ENCODE measurements around the gene SERPINI2. TPM values are rescaled to one million over a fixed set of nuclear protein-coding genes. Genes with fewer than 3 reads are reported as not detected.

SERPINI2 gene
- total RNA-seq, 1 donor from 2014 or later = not detected

DNA sequence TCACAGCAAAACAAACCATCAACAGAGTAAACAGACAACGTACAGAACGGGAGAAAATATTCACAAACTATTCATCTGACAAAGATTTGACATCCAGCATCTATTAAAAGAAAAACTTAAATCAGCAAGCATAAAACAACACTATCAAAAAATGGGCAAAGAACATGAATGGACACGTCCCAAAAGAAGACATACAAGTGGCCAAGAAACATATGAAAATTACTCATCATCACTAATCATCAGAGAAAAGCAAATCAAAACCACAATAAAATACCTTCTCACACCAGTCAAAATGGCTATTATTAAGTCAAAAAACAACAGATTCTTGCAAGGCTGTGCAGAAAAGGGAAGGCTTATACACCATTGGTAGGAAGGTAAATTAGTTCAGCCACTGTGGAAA, 13.7 kb upstream of the SERPINI2 start:
- H3K4me3 Mint-ChIP-seq (ENCODE audit: unreplicated experiment) = no peak overlapping the region
- TF ChIP-seq, protein P1, sequence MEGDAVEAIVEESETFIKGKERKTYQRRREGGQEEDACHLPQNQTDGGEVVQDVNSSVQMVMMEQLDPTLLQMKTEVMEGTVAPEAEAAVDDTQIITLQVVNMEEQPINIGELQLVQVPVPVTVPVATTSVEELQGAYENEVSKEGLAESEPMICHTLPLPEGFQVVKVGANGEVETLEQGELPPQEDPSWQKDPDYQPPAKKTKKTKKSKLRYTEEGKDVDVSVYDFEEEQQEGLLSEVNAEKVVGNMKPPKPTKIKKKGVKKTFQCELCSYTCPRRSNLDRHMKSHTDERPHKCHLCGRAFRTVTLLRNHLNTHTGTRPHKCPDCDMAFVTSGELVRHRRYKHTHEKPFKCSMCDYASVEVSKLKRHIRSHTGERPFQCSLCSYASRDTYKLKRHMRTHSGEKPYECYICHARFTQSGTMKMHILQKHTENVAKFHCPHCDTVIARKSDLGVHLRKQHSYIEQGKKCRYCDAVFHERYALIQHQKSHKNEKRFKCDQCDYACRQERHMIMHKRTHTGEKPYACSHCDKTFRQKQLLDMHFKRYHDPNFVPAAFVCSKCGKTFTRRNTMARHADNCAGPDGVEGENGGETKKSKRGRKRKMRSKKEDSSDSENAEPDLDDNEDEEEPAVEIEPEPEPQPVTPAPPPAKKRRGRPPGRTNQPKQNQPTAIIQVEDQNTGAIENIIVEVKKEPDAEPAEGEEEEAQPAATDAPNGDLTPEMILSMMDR (IDR thresholded peaks at IDR 0.05) = no peak
- no peaks in the 10 kb centered on the region for H3K36me3 Mint-ChIP-seq (ENCODE audit: low read depth)
- H3K27ac Mint-ChIP-seq (ENCODE audit: unreplicated experiment) = no peak overlapping the region
- H3K9me3 Mint-ChIP-seq (ENCODE audit: low read depth) = peaks cover 4% of the 10 kb centered on the region
- H3K27me3 Mint-ChIP-seq (ENCODE audit: low read depth) = peaks cover 11% of the 10 kb centered on the region
- H3K4me1 Mint-ChIP-seq (ENCODE audit: low read depth) = no peaks in the 10 kb centered on the region
- DNase-seq (ENCODE audit: low spot score) = no peak

DNA sequence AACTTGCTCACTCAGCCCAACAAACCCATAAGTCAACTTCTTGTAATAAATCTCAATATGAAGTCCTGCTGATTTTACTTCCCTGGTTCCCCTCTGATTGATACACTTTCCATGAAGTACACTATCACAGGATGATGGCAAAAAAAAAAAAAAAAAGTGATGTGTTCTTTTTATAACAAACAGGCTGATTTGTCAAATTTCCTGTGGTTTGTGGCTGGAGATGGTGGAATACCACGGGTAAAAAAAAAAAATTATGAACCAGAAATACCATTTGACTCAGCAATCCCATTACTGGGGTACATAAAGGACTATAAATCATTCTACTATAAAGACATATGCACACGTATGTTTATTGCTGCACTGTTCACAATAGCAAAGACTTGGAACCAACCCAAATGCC, 10.7 kb upstream of the SERPINI2 start:
- Mint-ChIP-seq H3K36me3 (ENCODE audit: low read depth) (no peaks in the 10 kb centered on the region), H3K4me1 (ENCODE audit: low read depth) (no peaks in the 10 kb centered on the region), H3K4me3 (ENCODE audit: unreplicated experiment) (no peak overlapping the region), H3K9me3 (ENCODE audit: low read depth) (peaks cover 4% of the 10 kb centered on the region), H3K27ac (ENCODE audit: unreplicated experiment) (no peak overlapping the region), H3K27me3 (ENCODE audit: low read depth) (peaks cover 2% of the 10 kb centered on the region)
- TF ChIP-seq, protein P1 (IDR thresholded peaks at IDR 0.05) = no peak
- no peak for DNase-seq (ENCODE audit: low spot score)

DNA sequence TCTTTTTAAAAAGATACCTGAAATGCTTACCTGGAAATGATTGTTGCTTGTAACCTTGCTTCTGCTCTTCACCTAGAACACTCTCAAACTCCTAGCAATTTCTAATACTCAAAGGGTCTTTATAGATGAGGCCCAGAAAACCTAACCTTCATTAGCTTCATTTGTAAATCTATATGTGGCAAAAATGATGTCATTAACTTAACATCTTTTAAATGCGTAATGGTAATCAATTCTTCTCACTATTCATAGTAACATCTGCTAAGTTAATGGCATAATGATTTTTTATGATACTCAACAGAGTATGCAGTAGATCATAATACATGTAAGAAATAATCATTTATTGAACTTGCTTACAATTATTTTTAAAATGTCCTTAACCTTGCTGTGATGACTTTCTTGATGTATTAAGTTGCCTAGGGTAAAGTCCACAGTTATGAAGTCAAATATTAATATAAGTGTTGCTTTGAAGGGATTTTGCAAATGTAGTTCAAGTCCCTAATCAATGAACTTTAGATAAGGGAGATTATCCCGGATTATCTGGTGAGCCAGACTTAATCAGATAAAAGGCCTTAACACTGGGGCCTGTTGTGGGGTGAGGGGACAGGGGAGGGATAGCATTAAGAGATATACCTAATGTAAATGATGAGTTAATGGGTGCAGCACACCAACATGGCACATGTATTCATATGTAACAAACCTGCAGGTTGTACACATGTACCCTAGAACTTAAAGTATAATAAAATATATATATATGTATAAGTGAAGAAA, 10.1 kb upstream of the SERPINI2 start:
- Mint-ChIP-seq H3K9me3 (ENCODE audit: low read depth) (peaks cover 4% of the 10 kb centered on the region), H3K36me3 (ENCODE audit: low read depth) (no peaks in the 10 kb centered on the region), H3K4me3 (ENCODE audit: unreplicated experiment) (no peak overlapping the region), H3K4me1 (ENCODE audit: low read depth) (no peaks in the 10 kb centered on the region), H3K27ac (ENCODE audit: unreplicated experiment) (no peak overlapping the region), H3K27me3 (ENCODE audit: low read depth) (peaks cover 2% of the 10 kb centered on the region)
- TF ChIP-seq, protein P1 (IDR thresholded peaks at IDR 0.05) = no peak
- DNase-seq (ENCODE audit: low spot score) = no peak

DNA sequence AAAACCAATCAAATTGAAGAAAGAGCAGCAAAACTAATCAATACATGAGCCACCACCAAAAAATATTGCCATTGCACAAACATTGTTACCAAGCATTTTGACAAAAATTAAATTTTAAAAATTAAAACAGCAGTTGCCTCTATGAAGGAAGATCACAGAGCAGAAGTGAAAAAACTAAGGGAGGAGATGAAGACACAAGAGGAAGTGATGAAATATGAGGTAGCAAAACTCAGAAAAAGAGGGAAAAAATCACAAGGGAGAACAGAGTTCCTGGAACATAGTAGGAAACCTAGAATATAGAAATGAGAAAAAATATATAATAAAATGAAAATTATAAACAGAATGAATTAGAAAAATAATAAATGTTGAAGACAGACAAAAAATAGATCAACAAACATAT, 7.3 kb upstream of the SERPINI2 start:
- no peak for DNase-seq (ENCODE audit: low spot score)
- H3K9me3 Mint-ChIP-seq (ENCODE audit: low read depth) = no peaks in the 10 kb centered on the region
- no peaks in the 10 kb centered on the region for H3K4me1 Mint-ChIP-seq (ENCODE audit: low read depth)
- TF ChIP-seq, protein P1 (IDR thresholded peaks at IDR 0.05) = no peak
- no peak overlapping the region for H3K27ac Mint-ChIP-seq (ENCODE audit: unreplicated experiment)
- H3K36me3 Mint-ChIP-seq (ENCODE audit: low read depth) = no peaks in the 10 kb centered on the region
- H3K4me3 Mint-ChIP-seq (ENCODE audit: unreplicated experiment) = no peak overlapping the region
- peaks cover 2% of the 10 kb centered on the region for H3K27me3 Mint-ChIP-seq (ENCODE audit: low read depth)

DNA sequence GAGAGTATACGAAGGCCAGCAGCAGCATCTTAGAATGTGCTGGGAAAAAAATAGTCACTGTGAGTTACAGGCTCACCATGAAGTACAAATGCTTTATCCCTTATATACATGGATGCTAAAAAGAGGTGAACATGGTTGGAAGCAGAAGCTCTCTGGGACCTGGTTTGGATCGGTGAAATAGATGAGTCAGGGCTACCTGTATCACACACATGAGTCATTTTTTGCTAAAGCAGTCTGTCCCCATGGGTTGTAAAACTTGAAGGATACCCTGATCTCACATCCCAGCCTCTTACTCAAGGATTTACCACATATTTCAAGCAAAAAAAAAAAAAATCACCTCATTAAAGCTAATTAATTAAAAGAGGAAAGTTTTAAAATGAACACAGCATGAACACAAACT, 6.9 kb upstream of the SERPINI2 start:
- Mint-ChIP-seq H3K27me3 (ENCODE audit: low read depth) (peaks cover 2% of the 10 kb centered on the region), H3K4me3 (ENCODE audit: unreplicated experiment) (no peak overlapping the region), H3K27ac (ENCODE audit: unreplicated experiment) (no peak overlapping the region), H3K4me1 (ENCODE audit: low read depth) (no peaks in the 10 kb centered on the region), H3K36me3 (ENCODE audit: low read depth) (no peaks in the 10 kb centered on the region), H3K9me3 (ENCODE audit: low read depth) (no peaks in the 10 kb centered on the region)
- TF ChIP-seq, protein P1 (IDR thresholded peaks at IDR 0.05) = no peak
- no peak for DNase-seq (ENCODE audit: low spot score)
